COLO829 (cell line): ENCODE results near the gene IL6.
"Not testable (repeated sequence)": the region's sequence is repeated elsewhere in the genome, so short reads cannot be mapped to it uniquely, and the experiment has no call there.

ENCODE experiments used
- DNase-seq: peaks from one replicate; pipeline ENCODE4 v3.0.0; 2012; ENCODE audit warnings: low spot score

The IL6 gene

GRCh38 chr7:22703978-22704610 is 22.9 kb upstream of the IL6 start:
- DNase-seq: not testable (repeated sequence)

GRCh38 chr7:22704722-22705121 is 22.3 kb upstream of the IL6 start:
- not testable (repeated sequence) for DNase-seq

GRCh38 chr7:22705874-22706273 is 21.1 kb upstream of the IL6 start:
- not testable (repeated sequence) for DNase-seq

DNA sequence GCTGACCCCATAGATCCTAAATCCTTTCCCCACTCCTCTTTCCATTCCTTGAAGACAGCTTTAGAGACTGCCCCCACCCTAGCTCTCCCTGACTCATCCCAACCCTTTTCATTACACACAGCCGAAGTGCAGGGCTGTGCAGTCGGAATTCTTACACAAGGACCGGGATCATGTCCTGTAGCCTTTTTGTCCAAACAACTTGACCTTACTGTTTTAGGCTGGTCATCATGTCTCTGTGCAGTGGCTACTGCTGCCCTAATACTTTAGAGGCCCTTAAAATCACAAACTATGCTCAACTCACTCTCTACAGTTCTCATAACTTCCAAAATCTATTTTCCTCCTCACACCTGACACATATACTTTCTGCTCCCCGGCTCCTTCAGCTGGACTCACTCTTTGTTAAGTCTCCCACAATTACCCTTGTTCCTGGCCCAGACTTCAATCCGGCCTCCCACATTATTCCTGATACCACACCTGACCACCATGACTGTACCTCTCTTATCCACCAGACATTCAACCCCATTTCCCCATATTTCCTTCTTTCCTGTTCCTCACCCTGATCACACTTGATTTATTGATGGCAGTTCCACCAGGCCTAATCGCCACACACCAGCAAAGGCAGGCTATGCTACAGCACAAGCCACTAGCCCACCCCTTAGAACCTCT is 19.8 kb upstream of the IL6 start:
- DNase-seq: not testable (repeated sequence)

GRCh38 chr7:22708214-22708613 is 18.8 kb upstream of the IL6 start:
- DNase-seq: not testable (repeated sequence)

DNA sequence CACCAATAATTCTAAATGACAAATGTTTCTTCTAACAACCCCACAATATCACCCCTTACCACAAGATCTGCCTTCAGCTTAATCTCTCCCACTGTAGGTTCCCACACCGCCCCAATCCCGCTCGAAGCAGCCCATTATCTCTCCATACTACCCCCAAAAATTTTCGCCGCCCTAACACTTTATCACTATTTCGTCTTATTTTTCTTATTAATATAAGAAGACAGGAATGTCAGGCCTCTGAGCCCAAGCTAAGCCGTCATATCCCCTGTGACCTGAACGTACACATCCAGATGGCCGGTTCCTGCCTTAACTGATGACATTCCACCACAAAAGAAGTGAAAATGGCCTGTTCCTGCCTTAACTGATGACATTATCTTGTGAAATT is 18.3 kb upstream of the IL6 start:
- not testable (repeated sequence) for DNase-seq

- not testable (repeated sequence) for DNase-seq
Measured at GRCh38 chr7:22709062-22709829, 17.8 kb upstream of the IL6 start.

- DNase-seq: no peak
Measured at GRCh38 chr7:22709857-22710256, 17.1 kb upstream of the IL6 start.

DNA sequence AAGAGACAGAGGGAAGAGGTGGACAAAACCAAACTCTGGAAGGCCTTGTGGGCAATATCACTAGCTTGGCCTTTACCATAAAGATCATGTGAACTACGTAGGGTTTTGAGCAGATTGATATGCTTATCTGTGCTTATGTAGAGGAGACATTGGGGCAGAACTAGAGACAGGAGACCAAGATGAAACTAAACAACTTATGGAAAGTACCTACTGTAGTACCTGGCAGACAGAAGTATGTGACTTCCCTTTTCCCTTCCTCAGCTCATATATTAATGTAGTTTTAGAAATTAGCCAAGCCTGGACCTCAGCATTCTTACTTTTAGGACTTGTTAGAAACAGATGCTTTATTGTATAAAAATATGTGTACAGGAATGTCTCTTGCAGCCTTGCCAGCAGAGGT is 14.0 kb upstream of the IL6 start:
- no peak for DNase-seq

DNA sequence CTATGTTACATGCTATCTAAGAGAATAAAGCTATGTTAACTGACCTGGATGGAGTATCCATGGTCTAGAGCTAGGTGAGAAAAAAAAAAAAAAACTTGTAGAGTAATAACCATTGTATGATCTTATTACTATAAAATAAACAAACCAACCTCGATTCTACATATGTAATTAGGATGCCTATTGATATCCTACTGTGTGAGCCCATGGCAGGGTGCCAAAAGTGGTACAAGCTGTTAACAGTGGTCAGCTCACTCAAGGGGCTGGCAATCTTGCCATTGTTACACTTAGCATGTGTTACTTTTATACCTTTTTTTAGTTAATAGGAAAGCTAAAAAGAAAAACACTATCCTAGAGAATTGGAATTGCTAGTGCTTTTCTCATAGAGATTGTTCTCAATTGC is 13.5 kb upstream of the IL6 start:
- no peak for DNase-seq

GRCh38 chr7:22715969-22716368 is 11.0 kb upstream of the IL6 start:
- DNase-seq: no peak

DNA sequence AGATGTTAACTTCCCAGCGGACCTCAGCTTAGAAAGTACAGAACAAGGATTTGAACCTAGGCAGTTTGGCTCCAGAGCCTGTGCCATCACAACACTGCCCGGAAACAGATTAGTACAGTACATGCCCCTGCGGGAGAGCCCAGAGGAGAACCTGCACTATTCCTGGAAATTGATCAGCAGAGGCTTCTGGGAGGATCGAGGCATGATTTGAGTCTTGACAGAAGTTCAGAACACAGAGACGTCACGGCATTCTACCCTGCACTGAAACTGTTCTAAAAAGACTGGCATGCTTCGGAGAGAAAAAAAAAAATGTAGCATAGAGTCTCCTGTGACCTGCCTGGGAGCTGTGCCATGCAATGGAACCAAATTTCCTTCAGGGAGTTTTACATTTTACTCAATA is 9.2 kb upstream of the IL6 start:
- no peak for DNase-seq

DNA sequence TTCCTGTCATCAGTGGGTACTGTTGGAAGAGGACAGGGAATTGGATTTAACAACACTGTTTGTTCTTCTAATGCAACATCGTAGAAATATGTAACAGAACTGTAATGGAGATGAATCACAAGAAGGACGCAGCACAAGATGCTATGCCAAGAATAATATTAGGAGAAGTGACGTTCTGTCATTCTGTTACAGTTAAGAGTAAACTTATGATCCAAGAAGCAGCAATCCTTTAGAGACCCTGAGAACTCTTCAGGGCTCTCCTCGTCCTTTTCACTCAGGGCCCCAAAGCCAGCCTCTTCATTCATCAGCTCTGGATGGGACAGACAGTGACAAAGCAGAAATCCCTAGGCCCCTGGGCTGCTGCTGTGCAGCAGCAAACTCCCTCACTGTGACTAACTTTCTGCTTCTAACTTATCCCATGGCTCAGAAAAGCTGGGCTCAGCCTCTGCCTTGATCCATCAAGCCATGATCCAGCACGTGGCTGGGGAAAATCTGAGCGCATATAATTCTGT is 8.7 kb upstream of the IL6 start:
- no peak for DNase-seq

GRCh38 chr7:22718911-22719420 is 8.0 kb upstream of the IL6 start:
- DNase-seq: no peak

- DNase-seq: no peak
Measured at GRCh38 chr7:22720791-22721786, 5.9 kb upstream of the IL6 start.

DNA sequence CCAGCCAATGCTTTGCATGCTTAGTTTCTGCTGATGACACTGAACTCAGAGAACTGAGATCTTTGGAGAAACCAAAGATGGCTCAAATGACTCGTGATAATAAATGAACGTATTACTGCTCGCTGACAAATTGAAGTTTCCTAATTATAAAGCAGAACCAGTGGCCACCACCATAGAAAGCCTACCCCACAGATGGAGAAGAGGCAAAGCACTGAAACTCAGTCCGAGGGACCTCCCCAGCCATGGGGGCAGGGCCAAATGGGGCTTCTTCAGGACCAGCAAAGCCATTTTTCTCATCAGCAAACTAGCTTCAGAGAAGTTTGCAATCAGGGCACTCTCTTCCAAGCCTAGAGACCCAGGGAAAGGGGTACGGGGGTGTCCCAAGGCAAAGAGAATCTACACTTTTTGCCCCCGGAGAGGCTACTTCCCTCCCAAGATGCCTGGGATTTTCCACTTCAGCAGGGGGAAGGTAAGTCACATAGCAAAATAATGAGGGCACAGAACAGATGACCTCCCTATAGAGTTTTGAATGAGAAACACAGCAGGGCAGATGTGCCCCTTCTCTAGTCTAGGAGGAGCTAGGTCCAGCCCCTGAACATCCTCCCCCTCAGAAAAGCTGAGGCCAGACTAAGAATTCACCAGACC is 4.3 kb upstream of the IL6 start:
- no peak for DNase-seq

- DNase-seq: no peak
Measured at GRCh38 chr7:22723181-22723601, 3.8 kb upstream of the IL6 start.

DNA sequence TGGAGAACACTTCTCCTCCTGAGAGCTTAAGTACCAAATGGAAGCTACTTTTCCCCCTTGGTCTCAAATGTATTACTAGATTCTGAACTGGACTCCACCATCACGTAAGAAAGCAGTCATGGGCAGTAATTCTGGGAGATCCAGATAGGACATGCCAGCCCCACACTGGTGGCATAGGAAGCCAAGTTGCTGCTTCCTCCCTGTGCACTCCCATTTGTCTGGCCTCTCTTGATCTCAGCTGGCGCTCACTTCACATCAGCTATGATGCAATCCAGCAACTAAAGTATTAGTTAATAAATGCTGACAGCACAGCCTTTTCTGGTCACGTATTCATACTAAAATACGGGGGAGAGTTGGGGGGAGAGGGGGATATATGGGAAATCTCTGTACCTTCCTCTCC is 3.4 kb upstream of the IL6 start:
- no peak for DNase-seq

DNA sequence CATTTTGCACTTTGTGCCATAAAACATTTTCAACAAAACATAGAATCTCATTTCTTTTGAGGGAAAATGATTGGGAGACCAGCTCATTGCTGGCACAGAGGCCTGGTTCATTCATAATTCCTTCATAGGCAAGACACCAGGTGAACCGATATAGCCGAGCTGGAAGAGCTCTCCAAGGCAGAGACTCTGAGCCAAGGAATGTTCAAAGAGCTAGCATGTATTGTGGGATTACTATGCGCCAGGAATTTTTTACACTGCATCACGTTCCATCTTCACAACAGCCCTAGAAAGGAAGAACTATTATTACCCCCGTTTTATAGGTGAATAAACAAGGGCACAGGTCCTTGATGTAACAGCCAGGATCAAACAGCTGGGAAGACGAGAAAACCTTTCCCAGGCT is 2.1 kb upstream of the IL6 start:
- DNase-seq: no peak

DNA sequence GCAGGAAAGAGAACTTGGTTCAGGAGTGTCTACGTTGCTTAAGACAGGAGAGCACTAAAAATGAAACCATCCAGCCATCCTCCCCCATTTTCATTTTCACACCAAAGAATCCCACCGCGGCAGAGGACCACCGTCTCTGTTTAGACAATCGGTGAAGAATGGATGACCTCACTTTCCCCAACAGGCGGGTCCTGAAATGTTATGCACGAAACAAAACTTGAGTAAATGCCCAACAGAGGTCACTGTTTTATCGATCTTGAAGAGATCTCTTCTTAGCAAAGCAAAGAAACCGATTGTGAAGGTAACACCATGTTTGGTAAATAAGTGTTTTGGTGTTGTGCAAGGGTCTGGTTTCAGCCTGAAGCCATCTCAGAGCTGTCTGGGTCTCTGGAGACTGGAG is 1.4 kb upstream of the IL6 start:
- DNase-seq: peak; percentile 63

GRCh38 chr7:22726345-22726906 is 574 bp upstream of the IL6 start:
- DNase-seq: peak; percentile 71
